NCI-H748 (cell line): ENCODE measurements around the gene OR4C46.
A peak's percentile ranks its signal among the peaks of the same experiment; 100 is the strongest.
"Not testable (repeated sequence)": the region's sequence is repeated elsewhere in the genome, so short reads cannot be mapped to it uniquely, and the experiment has no call there.

ENCODE experiments used
- DNase-seq: peaks from one replicate; lab custom pipeline; 2025; ENCODE audit not compliant: unreplicated experiment; lab: John Stamatoyannopoulos, UW

OR4C46 gene

DNA sequence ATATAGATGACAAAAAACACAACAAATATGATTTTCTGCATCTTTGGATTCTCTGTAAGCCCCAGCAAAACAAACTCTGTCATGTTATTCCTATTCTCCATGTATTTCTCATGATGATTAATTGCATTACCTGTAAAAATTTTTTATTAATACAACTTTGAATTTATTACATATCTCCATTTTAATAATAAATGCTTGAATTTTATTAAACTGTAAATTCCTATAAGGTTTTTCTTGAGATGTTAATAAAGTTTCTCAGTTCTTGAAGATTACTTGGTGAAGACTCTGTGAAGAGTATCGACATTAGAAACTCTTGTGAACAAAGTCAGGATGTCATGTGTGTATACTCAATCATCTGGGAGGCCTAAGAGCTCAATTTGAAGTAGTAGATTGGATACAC, at the start of gene OR4C46:
Gene OR4C46, minus strand, starts transcription at position 101 of the 400 bp plus-strand sequence. Its CDS starts 0 bp downstream, at position 101.
- no peak for DNase-seq

DNA sequence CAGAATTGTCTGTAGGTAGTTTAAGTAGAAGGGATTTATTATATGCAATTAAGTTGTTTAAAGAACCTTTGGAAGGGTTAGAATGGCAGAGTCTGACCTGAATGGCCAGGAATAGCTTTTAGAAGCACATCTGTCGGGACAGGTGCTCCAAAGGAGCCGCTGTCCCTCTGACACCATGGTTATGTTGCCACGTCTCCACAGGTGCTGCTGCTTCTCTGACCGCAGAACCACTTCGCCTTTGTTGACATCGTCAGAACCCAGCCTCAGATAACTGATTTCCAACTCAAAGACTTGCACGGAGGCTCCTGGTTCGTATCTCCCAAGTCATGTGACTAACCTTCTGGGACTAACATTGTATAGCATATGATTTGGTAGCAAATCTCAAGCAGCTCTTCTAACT, 41.8 kb upstream of the OR4C46 start:
- peak; percentile 74 for DNase-seq

DNA sequence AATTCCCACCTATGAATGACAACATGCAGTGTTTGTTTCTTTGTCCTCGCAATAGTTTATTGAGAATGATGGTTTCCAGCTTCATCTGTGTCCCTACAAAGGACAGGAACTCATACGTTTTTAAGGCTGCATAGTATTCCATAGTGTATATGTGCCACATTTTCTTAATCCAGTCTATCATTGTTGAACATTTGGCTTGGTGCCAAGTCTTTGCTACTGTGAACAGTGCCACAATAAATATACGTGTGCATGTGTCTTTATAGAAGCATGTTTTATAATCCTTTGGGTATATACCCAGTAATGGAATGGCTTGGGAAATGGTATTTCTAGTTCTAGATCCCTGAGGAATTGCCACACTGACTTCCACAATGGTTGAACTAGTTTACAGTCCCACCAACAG, 42.4 kb downstream of the OR4C46 start:
- not testable (repeated sequence) for DNase-seq

DNA sequence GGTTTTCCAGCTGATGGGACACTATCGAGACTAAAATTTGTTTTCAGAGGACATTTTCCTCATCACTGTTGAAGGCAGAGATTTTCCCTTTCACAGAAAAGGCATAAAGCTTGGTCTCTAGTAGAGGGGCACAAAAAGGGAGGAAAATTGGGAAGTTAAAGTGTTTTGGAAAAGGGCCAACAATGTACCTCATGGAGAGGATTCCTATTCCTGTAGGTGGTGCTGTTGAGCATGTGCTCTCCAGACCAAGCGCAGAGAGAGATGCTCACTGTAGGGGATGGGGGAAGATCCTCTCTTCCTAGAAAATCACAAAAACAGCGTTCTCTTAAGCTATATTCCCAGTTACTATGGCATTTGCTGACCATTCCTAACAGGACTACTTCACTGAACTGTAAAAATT, 44.9 kb downstream of the OR4C46 start:
- no peak for DNase-seq

DNA sequence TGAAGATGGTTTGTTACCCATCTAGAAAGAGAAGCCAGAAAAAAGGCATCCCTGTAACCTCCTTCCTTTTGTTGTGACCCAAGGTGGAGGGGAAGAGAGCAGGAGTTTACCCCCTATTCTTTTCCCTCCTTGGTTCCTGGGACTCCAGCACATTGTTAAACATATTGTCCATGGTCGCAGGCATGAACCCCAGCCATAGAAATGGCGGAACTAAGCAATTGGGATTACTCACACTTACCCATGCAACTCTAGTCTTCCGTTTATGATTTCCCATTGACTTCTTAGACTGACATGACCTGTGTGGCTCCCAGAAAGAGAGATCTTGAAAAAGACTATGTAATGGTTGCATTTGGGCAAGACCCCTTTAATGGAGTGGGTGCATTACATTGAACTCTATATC, 45.4 kb downstream of the OR4C46 start:
- DNase-seq = no peak
